ENCODE measurements around the gene SEPTIN14. TPM values are rescaled to one million over a fixed set of nuclear protein-coding genes. Genes with fewer than 3 reads are reported as not detected.
"Not testable (repeated sequence)": the region's sequence is repeated elsewhere in the genome, so short reads cannot be mapped to it uniquely, and the experiment has no call there.

The SEPTIN14 gene
- total RNA-seq, 4 donors from 2014 or later, result not detected

- no peaks in the 10 kb centered on the region for H3K36me3 ChIP-seq
- no peaks in the 10 kb centered on the region for H3K9me3 ChIP-seq
- TF ChIP-seq CTCF (IDR thresholded peaks at IDR 0.05) (no peak), EP300 (IDR thresholded peaks at IDR 0.05) (no peak), POLR2A (IDR thresholded peaks at IDR 0.05) (no peak)
- no peak overlapping the region for H3K4me3 ChIP-seq
- H3K27ac ChIP-seq, result no peak overlapping the region
- H3K4me1 ChIP-seq, result no peaks in the 10 kb centered on the region
- no peaks in the 10 kb centered on the region for H3K27me3 ChIP-seq
- no peak for DNase-seq (ENCODE audit: low spot score in 2 of 2)
Observed at GRCh38 chr7:55893940-55894339, 31.4 kb upstream of the SEPTIN14 start.

- H3K9me3 ChIP-seq; DNase-seq (ENCODE audit: low spot score in 2 of 2); H3K27me3 ChIP-seq; H3K36me3 ChIP-seq: not testable (repeated sequence)
- Histone ChIP-seq H3K4me1 (peaks cover 0 to 10% (median 6%) of the 10 kb centered on the region in 4 donors), H3K4me3 (peak overlapping the region in 2 of 4 donors; percentile 38 to 91), H3K27ac (peak overlapping the region in 1 of 4 donors; percentile 81)
- 76 to 77% methylated on average over 10 of the region's 10 CpGs for WGBS, 2 donors
Observed at GRCh38 chr7:55888378-55888777, 25.8 kb upstream of the SEPTIN14 start.

GRCh38 chr7:55887821-55888247, 25.3 kb upstream of the SEPTIN14 start:
- H3K9me3 ChIP-seq, result no peaks in the 10 kb centered on the region
- 0% methylated on average over 7 to 9 of the region's 38 CpGs for WGBS, 2 donors
- H3K27me3 ChIP-seq, result no peaks in the 10 kb centered on the region
- TF ChIP-seq CTCF (IDR thresholded peaks at IDR 0.05) (no peak), POLR2A (IDR thresholded peaks at IDR 0.05) (no peak), EP300 (IDR thresholded peaks at IDR 0.05) (no peak)
- no peaks in the 10 kb centered on the region for H3K36me3 ChIP-seq
- H3K4me3 ChIP-seq, result peak overlapping the region; percentile 24 to 91 (median 40)
- peak overlapping the region in 3 of 4 donors; percentile 60 to 81 (median 70) for H3K27ac ChIP-seq
- DNase-seq (ENCODE audit: low spot score in 2 of 2), result no peak
- H3K4me1 ChIP-seq, result peaks cover 0 to 10% (median 6%) of the 10 kb centered on the region in 4 donors

GRCh38 chr7:55884321-55884720, 21.8 kb upstream of the SEPTIN14 start:
- TF ChIP-seq EP300 (IDR thresholded peaks at IDR 0.05), result no peak
- TF ChIP-seq POLR2A (IDR thresholded peaks at IDR 0.05), result no peak
- TF ChIP-seq CTCF (IDR thresholded peaks at IDR 0.05), result no peak
- no peak overlapping the region for H3K4me3 ChIP-seq
- 90 to 93% methylated on average over 3 of the region's 3 CpGs for WGBS, 2 donors
- no peaks in the 10 kb centered on the region for H3K36me3 ChIP-seq
- H3K27ac ChIP-seq, result no peak overlapping the region
- no peaks in the 10 kb centered on the region for H3K9me3 ChIP-seq
- peaks cover 0 to 10% (median 6%) of the 10 kb centered on the region in 4 donors for H3K4me1 ChIP-seq
- H3K27me3 ChIP-seq, result no peaks in the 10 kb centered on the region
- DNase-seq (ENCODE audit: low spot score in 2 of 2), result no peak

GRCh38 chr7:55878691-55879090, 16.1 kb upstream of the SEPTIN14 start:
- Histone ChIP-seq H3K27ac (no peak overlapping the region), H3K4me1 (no peaks in the 10 kb centered on the region), H3K9me3 (no peaks in the 10 kb centered on the region), H3K27me3 (no peaks in the 10 kb centered on the region), H3K36me3 (no peaks in the 10 kb centered on the region), H3K4me3 (no peak overlapping the region)
- TF ChIP-seq CTCF (IDR thresholded peaks at IDR 0.05), result no peak
- TF ChIP-seq EP300 (IDR thresholded peaks at IDR 0.05), result no peak
- no peak for TF ChIP-seq POLR2A (IDR thresholded peaks at IDR 0.05)
- DNase-seq (ENCODE audit: low spot score in 2 of 2), result no peak
- whole genome bisulfite sequencing, 2 donors, result 64 to 67% methylated on average over 3 of the region's 3 CpGs

GRCh38 chr7:55877308-55877707, 14.8 kb upstream of the SEPTIN14 start:
- 88 to 89% methylated on average over 6 of the region's 6 CpGs for WGBS, 2 donors
- Histone ChIP-seq H3K4me1 (no peaks in the 10 kb centered on the region), H3K27ac (no peak overlapping the region), H3K36me3 (no peaks in the 10 kb centered on the region), H3K9me3 (no peaks in the 10 kb centered on the region), H3K4me3 (no peak overlapping the region), H3K27me3 (no peaks in the 10 kb centered on the region)
- DNase-seq (ENCODE audit: low spot score in 2 of 2), result no peak
- TF ChIP-seq EP300 (IDR thresholded peaks at IDR 0.05) (no peak), CTCF (IDR thresholded peaks at IDR 0.05) (no peak), POLR2A (IDR thresholded peaks at IDR 0.05) (no peak)

Measured in tibial nerve (tissue), 4 donors.